IPS-18c (cell line): ENCODE results near the gene SDHC.
"Not testable (repeated sequence)": the region's sequence is repeated elsewhere in the genome, so short reads cannot be mapped to it uniquely, and the experiment has no call there.

Source experiments
- H3K4me3 ChIP-seq: 2 replicates; pipeline ENCODE4 v1.7.0; 2013; ENCODE audit warnings: low read depth, mild to moderate bottlenecking, low read length, moderate library complexity; ENCODE audit not compliant: insufficient read depth
- H3K9me3 ChIP-seq: one replicate; pipeline ENCODE4 v1.6.1; 2013; ENCODE audit warnings: mild to moderate bottlenecking, low read length, moderate library complexity; ENCODE audit not compliant: control insufficient read depth, insufficient read depth

Gene SDHC

DNA sequence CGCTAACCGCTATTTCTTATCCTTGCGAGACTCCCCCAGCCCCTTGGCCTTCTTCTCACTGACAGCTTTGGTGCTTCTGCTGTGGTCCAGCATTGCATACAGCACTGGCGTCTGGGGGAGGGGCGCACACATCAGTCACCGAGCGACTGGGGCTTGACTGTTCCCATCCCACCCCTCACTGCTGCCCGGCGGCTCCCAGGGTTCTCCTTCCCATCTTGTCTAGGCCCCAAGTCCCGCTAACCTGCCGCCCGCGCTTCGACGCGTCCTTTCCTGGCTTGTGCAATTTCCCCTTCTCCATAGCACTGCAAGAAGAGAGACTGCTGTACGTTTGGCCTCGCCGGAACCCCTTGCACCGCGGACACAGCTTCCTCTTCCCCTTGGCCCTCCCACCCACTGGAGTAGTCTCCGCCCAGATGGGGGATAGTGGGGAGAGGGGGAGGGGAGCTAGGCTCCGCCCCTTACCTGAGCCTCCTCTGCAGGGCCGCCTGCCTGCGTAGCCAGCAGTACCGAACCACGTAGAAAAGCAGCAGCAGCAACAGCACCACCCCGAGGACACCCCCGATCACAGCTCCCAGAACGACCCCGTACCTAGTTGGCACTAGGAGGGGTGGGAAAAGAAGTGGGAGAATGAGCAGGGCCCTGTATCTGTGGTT, 8.2 kb upstream of the SDHC start:
- Histone ChIP-seq H3K4me3 (peak overlapping the region; percentile 83), H3K9me3 (no peaks in the 10 kb centered on the region)

DNA sequence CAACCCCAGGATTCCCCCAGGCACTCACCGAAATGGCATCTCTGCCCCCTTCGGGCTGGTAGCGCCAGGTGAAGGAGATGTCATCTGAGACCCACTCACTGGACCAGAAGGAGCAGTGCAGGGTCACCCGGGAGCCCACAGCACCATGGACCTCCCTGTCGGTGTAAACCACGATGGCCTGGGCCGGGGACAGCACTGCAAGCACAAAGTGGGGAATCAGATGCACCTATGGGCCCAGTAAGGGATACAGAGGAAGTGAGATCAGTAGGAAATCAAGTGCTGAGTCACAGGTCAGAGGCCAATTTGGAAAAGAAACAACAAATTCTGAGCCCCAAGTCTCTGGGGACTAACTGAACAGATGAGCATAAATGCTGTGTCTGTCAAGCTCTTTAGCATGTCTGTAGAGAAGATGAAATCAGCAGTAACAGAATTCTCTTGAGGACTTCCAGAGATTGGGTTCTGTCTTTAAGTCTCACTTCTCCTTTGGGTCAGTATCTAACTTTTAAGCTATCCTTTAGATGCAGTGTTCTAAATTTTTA, 6.9 kb upstream of the SDHC start:
- H3K4me3 ChIP-seq: no peak overlapping the region

DNA sequence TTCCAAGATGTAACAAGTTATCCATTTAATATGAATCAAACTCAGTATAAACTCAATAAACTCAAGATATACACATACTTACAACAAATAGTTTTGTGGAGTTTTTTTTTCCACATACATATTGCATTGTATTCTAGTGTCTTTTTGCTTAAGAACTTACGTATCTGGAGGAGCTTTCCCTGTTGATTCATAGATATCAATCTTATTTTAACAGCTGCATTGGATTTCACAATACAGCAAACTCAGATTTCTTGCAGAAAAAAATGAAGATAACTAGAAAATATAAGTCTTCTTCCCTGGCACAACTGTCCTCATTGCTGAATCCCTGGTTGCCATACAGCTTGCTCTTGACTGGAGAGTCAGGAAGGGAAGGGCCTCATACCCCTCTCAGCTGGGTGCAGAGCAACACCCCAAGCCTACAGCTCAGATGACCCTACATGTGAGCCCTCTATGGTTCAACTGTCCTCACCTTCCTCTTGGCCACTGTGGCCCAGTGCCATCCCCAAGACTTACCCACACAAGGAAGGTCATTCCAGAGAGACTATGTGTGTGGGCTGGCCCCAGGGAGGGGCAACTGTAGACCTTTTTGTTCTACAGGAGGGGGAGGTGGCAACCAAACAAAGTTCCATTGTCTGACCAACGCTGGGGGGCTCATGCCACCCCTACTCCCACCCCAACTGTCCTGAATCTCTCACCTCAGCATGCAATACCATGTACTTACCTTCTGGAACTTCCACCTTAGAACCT, 6.1 kb upstream of the SDHC start:
- Histone ChIP-seq H3K9me3 (no peaks in the 10 kb centered on the region), H3K4me3 (no peak overlapping the region)

More for the DNA sequence above, 6.9 kb upstream of the SDHC start:
- H3K9me3 ChIP-seq: no peaks in the 10 kb centered on the region

DNA sequence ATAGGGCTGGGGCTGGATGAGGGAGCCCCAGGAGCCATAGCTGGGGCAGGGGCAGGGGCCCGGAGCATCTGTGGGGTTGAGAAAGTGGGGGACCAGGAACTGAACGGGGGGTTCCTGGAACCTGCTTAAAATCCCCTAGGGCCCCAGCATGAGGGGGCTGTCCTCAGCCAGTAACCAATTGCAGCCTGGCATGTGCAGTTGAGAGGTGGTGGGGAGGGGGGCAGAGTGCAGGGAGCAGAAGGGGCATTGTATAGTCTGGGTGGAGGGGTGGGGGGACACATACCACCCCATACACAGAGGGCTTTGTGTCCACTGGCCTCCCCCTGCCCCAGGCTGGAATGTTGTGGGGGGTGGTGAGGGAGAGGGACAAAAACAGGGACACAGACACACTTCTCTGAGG, 4.3 kb upstream of the SDHC start, which contains the start of gene MPZ:
TSS of gene MPZ (minus strand) at position 101 of the 400 bp plus-strand sequence. CDS start at position 38, 63 bp downstream.
- Histone ChIP-seq H3K9me3 (no peaks in the 10 kb centered on the region), H3K4me3 (no peak within 1 kb of the TSS)

DNA sequence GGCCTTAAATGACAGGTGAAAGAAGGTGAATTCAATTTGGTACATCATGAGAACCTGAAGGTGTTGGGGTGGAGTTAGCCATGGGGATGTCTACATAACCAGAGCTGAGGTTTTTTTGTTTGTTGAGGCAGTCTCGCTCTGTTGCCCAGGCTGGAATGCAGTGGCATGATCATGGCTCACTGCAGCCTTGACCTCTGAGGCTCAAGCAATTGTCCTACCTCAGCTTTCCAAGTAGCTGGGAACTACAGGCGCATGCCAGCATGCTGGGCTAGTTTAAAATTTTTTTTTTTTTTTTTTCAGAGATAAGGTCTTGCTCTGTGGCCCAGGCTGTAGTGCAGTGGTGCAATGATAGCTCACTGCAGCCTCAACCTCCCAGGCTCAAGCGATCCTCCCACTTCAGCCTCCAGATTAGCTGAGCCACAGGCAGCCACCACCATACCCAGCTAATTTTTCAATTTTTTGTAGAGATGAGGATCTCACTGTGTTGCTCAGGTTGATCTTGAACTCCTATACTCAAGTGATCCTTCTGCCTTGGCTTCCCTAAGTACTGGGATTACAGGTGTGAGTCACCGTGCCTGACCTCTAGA, 2.5 kb upstream of the SDHC start:
- Histone ChIP-seq H3K9me3 (no peaks in the 10 kb centered on the region), H3K4me3 (no peak overlapping the region)

DNA sequence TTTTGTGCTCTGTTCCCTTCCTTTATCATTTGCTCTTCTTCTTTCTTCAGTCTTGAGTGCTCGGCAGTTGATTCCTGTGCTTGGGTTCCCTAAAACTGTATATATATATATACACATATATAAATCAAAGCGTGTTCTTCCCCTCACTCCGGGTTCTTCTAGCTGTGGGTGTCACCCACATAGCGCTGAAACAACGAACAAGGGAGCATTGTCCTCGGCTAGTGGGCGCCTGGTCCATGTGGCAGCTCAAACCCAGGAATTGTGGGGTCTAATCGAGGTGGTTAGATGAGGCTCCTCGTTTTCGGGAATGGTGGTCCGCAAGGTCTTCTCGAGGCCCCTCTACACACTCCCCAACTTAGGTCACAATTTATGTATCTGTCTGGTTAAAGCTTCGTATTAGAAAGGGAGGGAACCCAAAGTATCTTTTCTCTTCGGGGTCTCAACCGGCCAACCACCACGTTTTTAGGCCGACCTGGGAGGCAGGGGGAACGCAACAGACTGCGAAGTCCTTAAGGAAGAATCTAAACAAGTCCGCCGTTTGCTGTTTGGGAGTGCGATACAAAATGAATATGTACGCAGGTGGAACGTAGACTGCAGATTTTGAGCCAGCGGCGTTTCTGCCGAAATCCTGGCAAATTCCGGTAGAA, 504 bp upstream of the SDHC start:
- H3K4me3 ChIP-seq: peak overlapping the region; percentile 93
- H3K9me3 ChIP-seq: no peaks in the 10 kb centered on the region

DNA sequence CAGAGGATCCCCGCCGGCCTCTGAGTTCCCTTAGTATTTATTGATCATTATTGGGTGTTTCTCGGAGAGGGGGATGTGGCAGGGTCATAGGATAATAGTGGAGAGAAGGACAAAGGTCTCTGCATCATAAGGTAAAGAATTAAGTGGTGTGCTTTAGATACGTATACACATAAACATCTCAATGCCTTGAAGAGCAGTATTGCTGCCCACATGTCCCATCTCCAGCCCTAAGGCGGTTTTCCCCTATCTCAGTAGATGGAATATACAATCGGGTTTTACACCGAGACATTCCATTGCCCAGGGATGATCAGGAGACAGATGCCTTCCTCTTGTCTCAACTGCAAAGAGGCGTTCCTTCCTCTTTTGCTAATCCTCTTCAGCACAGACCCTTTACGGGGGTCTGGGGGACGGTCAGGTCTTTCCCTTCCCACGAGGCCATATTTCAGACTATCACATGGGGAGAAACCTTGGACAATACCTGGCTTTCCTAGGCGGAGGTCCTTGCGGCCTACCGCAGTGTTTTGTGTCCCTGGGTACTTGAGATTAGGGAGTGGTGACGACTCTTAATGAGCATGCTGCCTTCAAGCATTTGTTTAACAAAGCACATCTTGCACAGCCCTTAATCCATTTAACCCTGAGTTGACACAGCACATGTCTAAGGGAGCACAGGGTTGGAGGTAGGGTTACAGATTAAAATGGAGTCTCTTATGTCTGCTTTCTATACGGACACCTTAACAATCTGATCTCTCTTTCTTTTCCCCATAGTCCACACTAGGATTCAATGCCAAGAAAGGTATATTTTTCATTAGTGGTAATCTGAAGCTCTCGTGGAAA, 1.9 kb downstream of the SDHC start:
- not testable (repeated sequence) for H3K4me3 ChIP-seq

DNA sequence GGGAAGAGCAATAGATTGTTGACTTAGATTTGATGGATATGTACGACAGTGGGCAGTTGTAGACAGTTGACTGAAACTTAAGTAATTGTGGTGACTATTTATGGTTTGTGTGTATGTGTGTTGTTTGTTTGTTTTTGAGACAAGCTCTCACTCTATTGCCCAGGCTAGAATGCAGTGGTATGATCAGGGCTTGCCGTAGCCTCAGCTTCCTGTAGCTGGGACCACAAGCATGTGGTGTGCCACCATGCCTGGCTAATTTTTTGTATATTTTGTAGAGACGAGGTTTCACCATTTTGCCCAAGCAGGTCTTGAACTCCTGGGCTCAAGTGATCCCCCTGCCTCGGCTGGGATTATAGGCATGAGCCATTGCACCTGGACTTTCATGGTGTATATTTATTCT, 9.8 kb downstream of the SDHC start:
- Histone ChIP-seq H3K9me3 (peaks cover 2% of the 10 kb centered on the region), H3K4me3 (no peak overlapping the region)

More for the DNA sequence above, 1.9 kb downstream of the SDHC start:
- not testable (repeated sequence) for H3K9me3 ChIP-seq

DNA sequence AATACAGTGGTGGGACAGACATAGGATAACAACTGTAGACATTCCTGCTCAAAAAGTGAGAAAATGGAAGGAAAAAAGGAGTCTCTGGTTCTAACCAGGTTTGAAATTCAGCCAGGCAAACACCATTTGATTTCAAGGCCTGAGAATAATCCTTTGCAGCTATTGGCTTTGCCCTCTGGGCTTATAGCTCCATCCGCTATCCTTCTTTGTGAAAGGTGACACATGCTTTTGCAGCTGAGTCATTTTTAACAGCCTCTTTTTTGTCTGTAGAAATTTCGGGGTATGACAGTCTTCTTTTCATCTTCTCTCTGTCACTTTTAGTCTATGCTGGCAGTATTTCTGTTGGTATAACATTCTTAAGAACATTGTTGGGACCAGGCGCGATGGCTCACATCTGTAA, 16.2 kb downstream of the SDHC start:
- Histone ChIP-seq H3K9me3 (no peaks in the 10 kb centered on the region), H3K4me3 (no peak overlapping the region)

DNA sequence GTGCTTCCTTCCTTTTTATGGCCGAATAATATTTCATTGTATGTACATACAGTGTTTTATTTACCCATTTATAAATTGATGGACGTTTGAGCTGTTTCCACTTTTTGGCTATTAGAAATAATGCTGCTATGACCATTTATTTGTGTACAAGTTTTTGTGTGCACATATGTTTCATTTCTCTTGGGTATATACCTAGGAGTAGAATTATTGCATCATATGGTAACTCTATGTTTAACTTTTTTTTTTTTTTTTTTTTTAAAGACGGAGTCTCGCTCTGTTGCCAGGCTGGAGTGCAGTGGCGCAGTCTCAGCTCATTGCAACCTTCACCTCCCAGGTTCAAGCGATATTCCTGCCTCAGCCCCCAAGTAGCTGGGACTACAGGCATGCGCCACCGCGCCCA, 19.0 kb downstream of the SDHC start:
- Histone ChIP-seq H3K9me3 (no peaks in the 10 kb centered on the region), H3K4me3 (no peak overlapping the region)

DNA sequence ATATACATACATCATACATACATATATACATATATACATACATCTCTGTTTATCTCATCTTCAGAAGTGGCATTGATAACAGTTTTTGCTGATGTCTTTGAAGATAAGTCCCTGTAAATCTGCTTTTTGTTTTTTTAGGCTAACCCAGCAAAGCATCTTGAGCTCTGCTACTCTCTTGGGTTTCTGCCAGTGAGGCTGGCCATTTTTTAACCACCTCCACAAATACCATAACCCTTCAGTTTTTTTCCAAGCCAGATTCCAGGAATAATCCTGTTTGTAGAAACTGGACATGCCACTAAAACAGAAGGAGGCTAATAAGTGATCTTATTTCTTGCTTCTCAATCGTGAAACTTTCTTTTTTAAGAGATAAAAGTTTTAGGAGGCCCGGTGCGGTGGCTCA, 21.6 kb downstream of the SDHC start:
- H3K4me3 ChIP-seq: no peak overlapping the region
- H3K9me3 ChIP-seq: no peaks in the 10 kb centered on the region

DNA sequence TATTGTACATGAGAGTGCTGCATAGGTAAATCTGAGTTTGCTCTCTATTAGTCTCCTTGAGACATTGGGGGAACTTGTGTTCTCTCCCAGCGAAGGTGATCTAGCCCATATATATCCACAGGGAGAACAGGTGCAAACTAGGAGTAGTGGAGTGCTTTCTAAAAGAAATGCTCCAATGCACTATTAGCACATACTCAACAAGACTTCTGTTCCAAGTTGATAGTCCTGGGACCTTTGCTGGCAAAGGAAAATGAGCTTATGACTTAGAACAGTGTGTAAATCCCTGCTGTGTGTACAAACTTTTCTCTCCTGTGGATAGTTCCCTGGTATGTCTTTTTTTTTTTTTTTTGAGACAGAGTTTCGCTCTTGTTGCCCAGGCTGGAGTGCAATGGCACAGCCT, 28.0 kb downstream of the SDHC start:
- Histone ChIP-seq H3K9me3 (no peaks in the 10 kb centered on the region), H3K4me3 (no peak overlapping the region)

DNA sequence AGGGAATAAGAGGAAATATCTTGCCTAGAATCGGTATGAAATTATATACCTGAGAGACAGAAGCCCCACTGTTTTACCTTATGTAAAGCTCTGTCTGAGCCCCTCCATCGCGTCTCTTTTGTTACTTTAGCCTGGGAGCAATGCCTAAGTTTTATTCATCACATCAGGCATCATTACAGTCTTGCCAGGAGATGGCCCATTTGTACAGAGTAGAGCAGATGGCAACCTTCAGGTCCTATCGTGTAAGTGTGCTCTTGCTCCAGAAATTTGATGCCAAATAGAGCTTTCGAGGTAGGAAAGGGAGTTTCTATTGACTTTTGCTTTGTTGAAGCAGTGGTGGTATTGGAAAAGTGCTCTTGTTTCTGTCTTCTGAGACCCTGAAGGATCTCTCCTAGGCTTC, 28.6 kb downstream of the SDHC start:
- H3K4me3 ChIP-seq: no peak overlapping the region
- H3K9me3 ChIP-seq: no peaks in the 10 kb centered on the region

DNA sequence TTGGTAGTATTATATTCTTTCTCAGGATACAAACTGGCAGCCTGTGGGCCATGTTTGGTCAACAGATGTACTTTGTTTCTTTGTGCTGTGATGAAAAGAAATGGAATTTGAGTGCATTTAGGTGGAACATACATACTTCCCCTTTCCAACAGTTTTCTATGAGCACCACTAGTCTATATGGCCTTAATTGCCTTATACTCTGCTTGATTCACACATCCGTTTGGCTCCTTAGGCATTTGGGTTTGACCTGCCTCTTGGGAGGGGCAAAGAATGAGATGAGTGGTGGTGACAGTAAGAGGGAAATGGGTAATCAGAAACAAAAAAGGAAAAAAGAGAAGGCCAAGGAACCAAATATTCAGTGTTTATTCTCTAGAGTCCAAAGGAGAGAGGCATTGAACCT, 36.5 kb downstream of the SDHC start:
- H3K4me3 ChIP-seq: no peak overlapping the region
- H3K9me3 ChIP-seq: no peaks in the 10 kb centered on the region

DNA sequence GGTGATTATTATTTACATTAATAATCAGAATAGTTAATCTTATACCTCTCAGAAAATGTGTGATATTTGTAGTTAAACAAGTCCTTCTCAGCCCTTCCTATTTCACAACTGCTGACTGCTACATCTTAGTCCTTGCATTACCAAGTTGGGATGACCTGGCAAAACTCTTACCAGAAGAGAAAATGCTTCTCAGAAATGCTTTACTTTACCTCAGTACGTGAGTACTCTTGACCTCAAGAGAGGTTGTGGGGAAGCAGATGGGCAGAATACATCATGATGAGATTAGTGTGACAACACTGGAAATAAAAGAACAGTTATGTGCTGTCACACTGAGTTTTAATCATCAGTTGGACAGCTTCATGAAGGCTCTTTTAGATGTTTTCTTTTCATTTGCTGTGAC, 37.3 kb downstream of the SDHC start:
- no peaks in the 10 kb centered on the region for H3K9me3 ChIP-seq
- no peak overlapping the region for H3K4me3 ChIP-seq

DNA sequence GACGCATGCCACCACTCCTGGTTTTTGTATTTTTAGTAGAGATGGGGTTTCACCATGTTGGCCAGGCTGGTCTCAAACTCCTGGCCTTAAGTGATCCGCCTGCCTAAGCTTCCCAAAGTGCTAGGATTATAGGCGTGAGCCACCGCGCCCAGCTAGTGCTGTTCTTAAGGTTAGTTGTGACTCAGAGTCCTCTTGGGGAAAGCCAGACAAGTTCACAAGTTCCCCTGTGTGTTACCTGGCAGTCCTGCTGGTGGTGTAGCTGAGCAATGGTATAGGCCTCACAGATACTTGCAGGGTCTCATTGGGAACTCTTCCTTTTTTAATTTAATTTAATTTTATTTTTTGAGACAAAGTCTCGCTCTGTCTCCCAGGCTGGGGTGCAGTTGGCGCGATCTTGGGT, 42.9 kb downstream of the SDHC start:
- H3K4me3 ChIP-seq: no peak overlapping the region
- no peaks in the 10 kb centered on the region for H3K9me3 ChIP-seq

DNA sequence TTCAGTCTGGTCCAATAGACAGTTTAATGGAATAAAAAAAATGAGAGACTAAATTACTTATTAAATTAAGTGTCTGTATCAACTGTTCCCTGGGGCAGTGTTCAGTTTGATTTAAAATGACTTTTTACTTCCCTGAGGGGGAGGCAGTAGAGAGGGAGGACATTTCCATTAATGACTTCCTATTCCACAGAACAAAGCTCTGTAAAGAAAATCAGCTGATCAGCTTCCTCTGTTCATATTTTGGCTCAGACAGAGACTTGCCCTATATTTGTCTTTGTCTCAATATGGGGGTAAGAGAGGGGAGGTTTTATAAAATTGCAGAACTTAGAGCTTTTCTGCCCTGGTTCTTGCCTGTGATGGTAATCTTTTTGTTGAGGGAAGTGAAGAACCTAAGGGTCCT, 45.1 kb downstream of the SDHC start:
- H3K9me3 ChIP-seq: no peaks in the 10 kb centered on the region

More for the DNA sequence above, 45.1 kb downstream of the SDHC start:
- no peak overlapping the region for H3K4me3 ChIP-seq
